K562 (cell line): Measurements from ENCODE around the gene CCNL2. TPM values are rescaled to one million over a fixed set of nuclear protein-coding genes. Genes with fewer than 3 reads are reported as not detected.

Source experiments
- AFF4 ChIP-seq: sonication (generic); formaldehyde crosslinking; IDR thresholded peaks from 2 replicates; pipeline ENCODE4 v1.8.0; 2023; ENCODE audit warnings: mild to moderate bottlenecking, missing genetic modification reagents
- ELF4 ChIP-seq: fragments of 450-650 bp; formaldehyde crosslinking; IDR thresholded peaks from 2 replicates; pipeline ENCODE4 v1.4.0; 2022; ENCODE audit warnings: missing genetic modification characterization
- ESRRA ChIP-seq: fragments of 450-650 bp; IDR thresholded peaks from 2 replicates; pipeline ENCODE4 v1.6.1; 2014; ENCODE audit warnings: low read depth, mild to moderate bottlenecking, moderate library complexity, borderline replicate concordance
- PRDM10 ChIP-seq: fragments of 450-650 bp; IDR thresholded peaks from 2 replicates; pipeline ENCODE4 v1.6.1; 2018; ENCODE audit not compliant: partially characterized antibody
- RFX7 ChIP-seq: fragments of 250-450 bp; sonication (Bioruptor Pico); IDR thresholded peaks from 2 replicates; pipeline ENCODE4 v1.5.1; 2021; ENCODE audit warnings: mild to moderate bottlenecking
- SP1 ChIP-seq: sonication (generic); formaldehyde crosslinking; IDR thresholded peaks from 2 replicates; pipeline ENCODE4 v1.8.1; 2022; ENCODE audit warnings: mild to moderate bottlenecking, missing genetic modification reagents
- TAL1 ChIP-seq: fragments of 450-650 bp; IDR thresholded peaks from 2 replicates; pipeline ENCODE4 v1.6.1; 2016; ENCODE audit warnings: mild to moderate bottlenecking
- THAP12 ChIP-seq: fragments of 250-450 bp; sonication (Bioruptor Pico); IDR thresholded peaks from 2 replicates; pipeline ENCODE4 v1.9.0; 2021; ENCODE audit warnings: mild to moderate bottlenecking, inconsistent platforms
- polyA plus RNA-seq, 8 experiments: library from polyadenylated mRNA; depleted of rRNA in 4 of 8; stranded (reverse) in 5 of 8; unstranded in 3 of 8; fragments of >200 nt; fragmentation: Nextera tagmentation in 2 of 8; fragmentation: Illumina TruSeq in 1 of 8; extraction: Ambion mirVana in 2 of 8; extraction: Trizol in 1 of 8; gene quantifications; 2 replicates each; pipeline versions ENCODE4 v1.2.1 to v1.2.3, GENCODE V29; 2011 to 2014; ENCODE audit warnings: inconsistent platforms in 1 of 8, missing spikeins in 1 of 8
- total RNA-seq, 7 experiments: library from RNA; depleted of rRNA in 6 of 7; stranded (reverse); fragments of >200 nt in 6 of 7; fragmentation: Illumina TruSeq in 2 of 7; extraction: Trizol in 2 of 7; gene quantifications; 2 replicates each; pipeline versions ENCODE4 v1.2.1 to v1.2.3, GENCODE V29; 2011 to 2021; ENCODE audit warnings: low replicate concordance in 1 of 7

The CCNL2 gene
- total and polyA plus RNA-seq, 9 of the 15 experiments (the other 6 are each of a cell fraction or from before 2014, with no cell fraction given) = 2.8 to 287 (median 94.5) TPM

DNA sequence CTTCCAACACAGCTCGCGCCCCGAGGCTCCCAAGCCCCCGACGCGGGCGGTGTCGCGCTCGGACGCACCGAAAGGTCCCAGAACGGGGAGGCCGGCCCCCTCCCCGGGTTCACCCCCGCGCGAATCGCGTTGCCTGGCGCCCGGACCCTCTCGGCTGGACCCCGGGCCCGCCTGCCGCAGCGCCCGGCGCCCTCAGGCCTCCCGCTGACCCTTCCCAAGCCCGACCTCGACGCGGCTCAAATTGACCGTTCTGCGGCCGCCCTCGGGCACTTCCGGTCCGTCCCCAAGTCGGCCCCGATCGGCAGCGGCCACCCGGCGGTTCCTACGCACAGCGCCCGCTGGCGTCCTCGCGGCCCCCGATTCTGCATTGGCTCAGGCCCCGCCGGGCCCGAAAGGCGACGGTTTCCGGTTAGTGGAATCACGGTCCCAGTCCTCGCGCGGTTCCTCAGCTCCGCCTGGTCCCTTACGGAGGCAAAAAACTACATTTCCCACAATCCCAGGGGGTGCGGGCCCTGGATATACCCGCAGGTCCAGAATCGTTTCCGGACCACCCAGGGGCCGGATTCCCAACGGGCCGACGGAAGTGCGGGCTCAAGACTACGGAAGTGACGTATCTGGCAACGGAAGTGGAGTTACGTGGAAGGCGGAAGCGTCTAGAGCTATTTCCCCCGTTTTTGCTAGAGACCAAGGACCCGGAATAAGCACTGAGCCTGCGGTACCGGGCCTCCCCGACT is 24.0 kb downstream of the CCNL2 start, which contains the start of gene AURKAIP1 (continued):
- peak; percentile 99 for TF ChIP-seq AFF4 (CRISPR knock-in tag)
- peak; percentile 99 for TF ChIP-seq SP1 (CRISPR knock-in tag)
- TF ChIP-seq ELF4 (CRISPR knock-in tag) = peak; percentile 80; the same call in 1 of the 2 replicates
- no peak for TF ChIP-seq TAL1
- TF ChIP-seq PRDM10 = peak; percentile 93
- TF ChIP-seq THAP12 = peak; percentile 90; the same call in 1 of the 2 replicates
- TF ChIP-seq ESRRA = peak; percentile 97
- TF ChIP-seq RFX7 = no peak
